ENCODE data around the gene ZNF133. TPM values are rescaled to one million over a fixed set of nuclear protein-coding genes. Genes with fewer than 3 reads are reported as not detected.
A peak's percentile ranks its signal among the peaks of the same experiment; 100 is the strongest.

ZNF133 gene
- polyA plus RNA-seq, 2 donors = 10.8 to 15.6 TPM

DNA sequence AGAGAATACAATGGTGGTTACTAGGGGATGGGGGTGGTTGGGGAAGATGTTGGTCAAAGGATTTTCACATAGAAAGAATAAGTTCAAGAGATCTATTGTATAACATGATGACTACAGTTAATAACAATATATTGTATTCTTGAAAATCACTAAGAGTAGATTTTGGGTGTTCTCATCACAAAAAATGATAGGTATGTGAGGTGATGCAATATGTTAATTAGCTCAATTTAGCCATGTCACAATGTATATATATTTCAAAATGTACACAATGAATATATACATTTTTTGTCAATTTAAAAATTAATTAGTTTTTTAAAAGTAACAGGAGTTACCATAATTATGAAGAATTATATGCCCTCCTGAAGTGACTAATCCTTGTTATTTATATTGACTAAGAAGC is 22.3 kb downstream of the ZNF133 start:
- H3K36me3 ChIP-seq (ENCODE audit: control insufficient read depth in 2 of 2, insufficient read depth in 2 of 2, low read length in 1 of 2) = peaks cover 9 to 15% of the 10 kb centered on the region in 2 donors
- no peak overlapping the region for H3K27ac ChIP-seq (ENCODE audit: low read depth in 2 of 2, low read length in 1 of 2)
- no peak overlapping the region for H3K4me3 ChIP-seq (ENCODE audit: low read depth in 1 of 2, low read length in 2 of 2)
- H3K4me1 ChIP-seq (ENCODE audit: control insufficient read depth in 2 of 2, insufficient read depth in 2 of 2, low read length in 1 of 2) = peaks cover 0 to 3% of the 10 kb centered on the region in 2 donors
- H3K9me3 ChIP-seq (ENCODE audit: control insufficient read depth in 2 of 2, insufficient read depth in 1 of 2, low read depth in 1 of 2, low read length in 1 of 2) = peaks cover 0 to 1% of the 10 kb centered on the region in 2 donors
- no peaks in the 10 kb centered on the region for H3K27me3 ChIP-seq (ENCODE audit: control insufficient read depth in 1 of 2, insufficient read depth in 2 of 2, low read length in 2 of 2)

GRCh38 chr20:18312723-18313122 is 24.4 kb downstream of the ZNF133 start:
- peaks cover 0 to 3% of the 10 kb centered on the region in 2 donors for H3K9me3 ChIP-seq (ENCODE audit: control insufficient read depth in 2 of 2, insufficient read depth in 1 of 2, low read depth in 1 of 2, low read length in 1 of 2)
- H3K4me1 ChIP-seq (ENCODE audit: control insufficient read depth in 2 of 2, insufficient read depth in 2 of 2, low read length in 1 of 2) = peaks cover 0 to 3% of the 10 kb centered on the region in 2 donors
- no peak overlapping the region for H3K4me3 ChIP-seq (ENCODE audit: low read depth in 1 of 2, low read length in 2 of 2)
- no peak overlapping the region for H3K27ac ChIP-seq (ENCODE audit: low read depth in 2 of 2, low read length in 1 of 2)
- WGBS, 2 donors = 93 to 94% methylated on average over 9 of the region's 9 CpGs
- H3K27me3 ChIP-seq (ENCODE audit: control insufficient read depth in 1 of 2, insufficient read depth in 2 of 2, low read length in 2 of 2) = no peaks in the 10 kb centered on the region
- H3K36me3 ChIP-seq (ENCODE audit: control insufficient read depth in 2 of 2, insufficient read depth in 2 of 2, low read length in 1 of 2) = peaks cover 14 to 23% of the 10 kb centered on the region in 2 donors

GRCh38 chr20:18313411-18313810 is 25.1 kb downstream of the ZNF133 start:
- 61% methylated on average over 1 of the region's 1 CpG for WGBS, 2 donors
- H3K4me3 ChIP-seq (ENCODE audit: low read depth in 1 of 2, low read length in 2 of 2) = no peak overlapping the region
- H3K4me1 ChIP-seq (ENCODE audit: control insufficient read depth in 2 of 2, insufficient read depth in 2 of 2, low read length in 1 of 2) = peaks cover 0 to 3% of the 10 kb centered on the region in 2 donors
- H3K27me3 ChIP-seq (ENCODE audit: control insufficient read depth in 1 of 2, insufficient read depth in 2 of 2, low read length in 2 of 2) = no peaks in the 10 kb centered on the region
- no peak overlapping the region for H3K27ac ChIP-seq (ENCODE audit: low read depth in 2 of 2, low read length in 1 of 2)
- peaks cover 0 to 3% of the 10 kb centered on the region in 2 donors for H3K9me3 ChIP-seq (ENCODE audit: control insufficient read depth in 2 of 2, insufficient read depth in 1 of 2, low read depth in 1 of 2, low read length in 1 of 2)
- peaks cover 14 to 23% of the 10 kb centered on the region in 2 donors for H3K36me3 ChIP-seq (ENCODE audit: control insufficient read depth in 2 of 2, insufficient read depth in 2 of 2, low read length in 1 of 2)

- H3K36me3 ChIP-seq (ENCODE audit: control insufficient read depth in 2 of 2, insufficient read depth in 2 of 2, low read length in 1 of 2) = peaks cover 14 to 18% of the 10 kb centered on the region in 2 donors
- H3K4me3 ChIP-seq (ENCODE audit: low read depth in 1 of 2, low read length in 2 of 2) = no peak overlapping the region
- WGBS, 2 donors = 73 to 83% methylated on average over 8 of the region's 8 CpGs
- peaks cover 0 to 3% of the 10 kb centered on the region in 2 donors for H3K9me3 ChIP-seq (ENCODE audit: control insufficient read depth in 2 of 2, insufficient read depth in 1 of 2, low read depth in 1 of 2, low read length in 1 of 2)
- no peaks in the 10 kb centered on the region for H3K27me3 ChIP-seq (ENCODE audit: control insufficient read depth in 1 of 2, insufficient read depth in 2 of 2, low read length in 2 of 2)
- H3K4me1 ChIP-seq (ENCODE audit: control insufficient read depth in 2 of 2, insufficient read depth in 2 of 2, low read length in 1 of 2) = peaks cover 0 to 3% of the 10 kb centered on the region in 2 donors
- H3K27ac ChIP-seq (ENCODE audit: low read depth in 2 of 2, low read length in 1 of 2) = peak overlapping the region in 1 of 2 donors; percentile 3
Measured at GRCh38 chr20:18314786-18315406, 26.6 kb downstream of the ZNF133 start.

- Histone ChIP-seq H3K4me1 (ENCODE audit: control insufficient read depth in 2 of 2, insufficient read depth in 2 of 2, low read length in 1 of 2) (peaks cover 0 to 3% of the 10 kb centered on the region in 2 donors), H3K27me3 (ENCODE audit: control insufficient read depth in 1 of 2, insufficient read depth in 2 of 2, low read length in 2 of 2) (no peaks in the 10 kb centered on the region), H3K4me3 (ENCODE audit: low read depth in 1 of 2, low read length in 2 of 2) (no peak overlapping the region), H3K9me3 (ENCODE audit: control insufficient read depth in 2 of 2, insufficient read depth in 1 of 2, low read depth in 1 of 2, low read length in 1 of 2) (peaks cover 0 to 3% of the 10 kb centered on the region in 2 donors), H3K36me3 (ENCODE audit: control insufficient read depth in 2 of 2, insufficient read depth in 2 of 2, low read length in 1 of 2) (peaks cover 14 to 18% of the 10 kb centered on the region in 2 donors), H3K27ac (ENCODE audit: low read depth in 2 of 2, low read length in 1 of 2) (no peak overlapping the region)
- 96 to 98% methylated on average over 15 of the region's 15 CpGs for WGBS, 2 donors
Measured at GRCh38 chr20:18316166-18316565, 27.8 kb downstream of the ZNF133 start.

GRCh38 chr20:18321316-18321715 is 33.0 kb downstream of the ZNF133 start:
- no peaks in the 10 kb centered on the region for H3K27me3 ChIP-seq (ENCODE audit: control insufficient read depth in 1 of 2, insufficient read depth in 2 of 2, low read length in 2 of 2)
- no peaks in the 10 kb centered on the region for H3K9me3 ChIP-seq (ENCODE audit: control insufficient read depth in 2 of 2, insufficient read depth in 1 of 2, low read depth in 1 of 2, low read length in 1 of 2)
- no peaks in the 10 kb centered on the region for H3K4me1 ChIP-seq (ENCODE audit: control insufficient read depth in 2 of 2, insufficient read depth in 2 of 2, low read length in 1 of 2)
- H3K27ac ChIP-seq (ENCODE audit: low read depth in 2 of 2, low read length in 1 of 2) = no peak overlapping the region
- H3K4me3 ChIP-seq (ENCODE audit: low read depth in 1 of 2, low read length in 2 of 2) = no peak overlapping the region
- H3K36me3 ChIP-seq (ENCODE audit: control insufficient read depth in 2 of 2, insufficient read depth in 2 of 2, low read length in 1 of 2) = peaks cover 0 to 3% of the 10 kb centered on the region in 2 donors

DNA sequence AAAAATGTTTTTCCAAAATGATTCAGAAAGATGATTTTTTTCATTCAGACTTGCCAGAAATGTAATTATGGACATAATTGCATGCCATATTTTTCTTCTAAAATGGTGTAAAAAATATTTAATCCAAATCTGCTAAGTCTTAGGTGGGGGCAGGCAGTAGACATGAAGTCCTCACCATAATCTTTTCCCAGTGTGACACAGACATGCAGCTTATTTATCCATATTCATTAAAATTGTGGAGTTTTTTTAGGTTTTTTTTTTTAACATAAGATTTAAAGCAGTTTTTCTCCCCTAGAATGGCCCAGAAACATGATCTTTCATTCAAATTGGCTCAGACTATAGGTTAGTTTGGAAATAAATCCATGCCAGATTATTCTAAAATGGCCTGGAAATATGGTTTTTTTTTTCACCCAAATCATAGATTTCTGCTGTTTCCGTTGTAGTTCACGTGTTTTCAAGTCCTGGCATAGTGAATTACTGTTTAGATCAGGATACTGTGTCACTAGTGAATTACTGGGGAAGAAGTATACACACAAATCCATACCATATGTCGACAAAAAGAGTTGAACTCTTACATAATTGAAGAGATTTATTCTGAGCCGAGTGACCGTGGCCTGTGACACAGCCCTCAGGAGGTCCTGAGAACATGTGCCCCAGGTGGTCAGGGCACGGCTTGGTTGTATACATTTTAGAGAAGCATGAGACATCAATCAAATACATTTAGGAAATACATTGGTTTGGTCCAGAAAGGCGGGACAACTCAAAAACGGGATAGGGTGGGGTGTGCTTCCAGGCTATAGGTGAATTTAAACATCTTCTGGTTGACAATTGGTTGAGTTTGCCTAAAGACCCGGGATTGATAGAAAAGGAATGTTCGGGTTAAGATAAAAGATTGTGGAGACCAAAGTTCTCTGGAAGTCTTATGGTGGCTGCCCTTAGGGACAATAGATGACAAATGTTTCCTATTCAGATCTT is 33.9 kb downstream of the ZNF133 start:
- H3K4me3 ChIP-seq (ENCODE audit: low read depth in 1 of 2, low read length in 2 of 2) = no peak overlapping the region
- no peaks in the 10 kb centered on the region for H3K4me1 ChIP-seq (ENCODE audit: control insufficient read depth in 2 of 2, insufficient read depth in 2 of 2, low read length in 1 of 2)
- no peaks in the 10 kb centered on the region for H3K36me3 ChIP-seq (ENCODE audit: control insufficient read depth in 2 of 2, insufficient read depth in 2 of 2, low read length in 1 of 2)
- H3K27ac ChIP-seq (ENCODE audit: low read depth in 2 of 2, low read length in 1 of 2) = no peak overlapping the region
- no peaks in the 10 kb centered on the region for H3K27me3 ChIP-seq (ENCODE audit: control insufficient read depth in 1 of 2, insufficient read depth in 2 of 2, low read length in 2 of 2)
- H3K9me3 ChIP-seq (ENCODE audit: control insufficient read depth in 2 of 2, insufficient read depth in 1 of 2, low read depth in 1 of 2, low read length in 1 of 2) = no peaks in the 10 kb centered on the region
- 81 to 86% methylated on average over 10 of the region's 10 CpGs for WGBS, 2 donors

GRCh38 chr20:18323705-18324104 is 35.4 kb downstream of the ZNF133 start:
- Histone ChIP-seq H3K9me3 (ENCODE audit: control insufficient read depth in 2 of 2, insufficient read depth in 1 of 2, low read depth in 1 of 2, low read length in 1 of 2) (no peaks in the 10 kb centered on the region), H3K27ac (ENCODE audit: low read depth in 2 of 2, low read length in 1 of 2) (no peak overlapping the region), H3K4me3 (ENCODE audit: low read depth in 1 of 2, low read length in 2 of 2) (no peak overlapping the region), H3K27me3 (ENCODE audit: control insufficient read depth in 1 of 2, insufficient read depth in 2 of 2, low read length in 2 of 2) (no peaks in the 10 kb centered on the region), H3K36me3 (ENCODE audit: control insufficient read depth in 2 of 2, insufficient read depth in 2 of 2, low read length in 1 of 2) (no peaks in the 10 kb centered on the region), H3K4me1 (ENCODE audit: control insufficient read depth in 2 of 2, insufficient read depth in 2 of 2, low read length in 1 of 2) (no peaks in the 10 kb centered on the region)
- 89 to 91% methylated on average over 4 of the region's 4 CpGs for WGBS, 2 donors

DNA sequence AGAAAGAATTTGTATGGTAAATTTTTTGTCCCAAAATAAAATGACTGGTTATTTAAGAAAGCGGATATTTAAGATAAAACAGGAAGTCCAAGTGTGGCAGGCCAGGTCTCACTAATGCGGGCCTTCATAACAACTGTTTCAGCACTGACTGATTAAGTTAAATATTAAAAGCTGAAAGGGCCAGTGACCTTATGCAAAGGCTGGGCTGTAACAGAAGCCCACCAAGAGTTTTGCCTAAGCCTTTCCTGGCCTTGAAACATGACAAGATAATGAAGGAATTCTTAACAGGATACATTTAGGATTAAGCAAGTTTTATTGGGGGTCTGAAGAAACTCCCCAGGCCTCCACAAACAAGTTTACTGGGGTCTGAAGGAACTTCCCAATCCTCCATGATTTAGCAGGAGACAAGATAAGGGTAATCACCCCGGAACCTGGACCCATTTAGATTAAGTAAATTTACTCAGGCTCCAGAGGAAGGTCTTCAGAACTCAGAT is 36.3 kb downstream of the ZNF133 start:
- Histone ChIP-seq H3K27ac (ENCODE audit: low read depth in 2 of 2, low read length in 1 of 2) (no peak overlapping the region), H3K4me3 (ENCODE audit: low read depth in 1 of 2, low read length in 2 of 2) (no peak overlapping the region), H3K27me3 (ENCODE audit: control insufficient read depth in 1 of 2, insufficient read depth in 2 of 2, low read length in 2 of 2) (no peaks in the 10 kb centered on the region), H3K36me3 (ENCODE audit: control insufficient read depth in 2 of 2, insufficient read depth in 2 of 2, low read length in 1 of 2) (no peaks in the 10 kb centered on the region), H3K4me1 (ENCODE audit: control insufficient read depth in 2 of 2, insufficient read depth in 2 of 2, low read length in 1 of 2) (no peaks in the 10 kb centered on the region), H3K9me3 (ENCODE audit: control insufficient read depth in 2 of 2, insufficient read depth in 1 of 2, low read depth in 1 of 2, low read length in 1 of 2) (no peaks in the 10 kb centered on the region)
- WGBS, 2 donors = 43 to 53% methylated on average over 3 of the region's 3 CpGs

Data from esophagus (tissue), 2 donors.